Astrocyte (in vitro differentiated cells and primary cell): Measurements from ENCODE around the gene CD209. TPM values are rescaled to one million over a fixed set of nuclear protein-coding genes. Genes with fewer than 3 reads are reported as not detected.
"Not testable (repeated sequence)": the region's sequence is repeated elsewhere in the genome, so short reads cannot be mapped to it uniquely, and the experiment has no call there.

Experiments
- DNase-seq: peaks from one replicate; pipeline ENCODE4 v3.0.0-alpha.2; 2010; ENCODE audit warnings: low read depth
- FAIRE-seq: peaks from 2 replicates; lab custom pipeline; 2011; peaks lifted over from hg19 to GRCh38; lab: Jason Lieb, UNC
- H2AFZ ChIP-seq: 2 replicates; pipeline ENCODE4 v1.6.0; 2012; ENCODE audit warnings: low read depth, low read length, inconsistent platforms
- H3K27ac ChIP-seq: 2 replicates; pipeline ENCODE4 v1.5.1; 2011; ENCODE audit warnings: low read depth, low read length, inconsistent platforms
- H3K27me3 ChIP-seq: 2 replicates; pipeline ENCODE4 v1.6.0; 2011; ENCODE audit warnings: low read length, inconsistent platforms; ENCODE audit not compliant: insufficient read depth
- H3K36me3 ChIP-seq: 2 replicates; pipeline ENCODE4 v1.5.1; 2011; ENCODE audit warnings: low read length, inconsistent platforms; ENCODE audit not compliant: insufficient read depth
- H3K4me1 ChIP-seq: 2 replicates; pipeline ENCODE4 v1.5.1; 2011; ENCODE audit warnings: low read length, inconsistent platforms; ENCODE audit not compliant: insufficient read depth
- H3K4me2 ChIP-seq: 2 replicates; pipeline ENCODE4 v1.6.0; 2012; ENCODE audit warnings: low read length, inconsistent platforms
- H3K4me3 ChIP-seq: 2 replicates; pipeline ENCODE4 v1.5.1; 2011; ENCODE audit warnings: low read depth, mild to moderate bottlenecking, low read length, inconsistent platforms; ENCODE audit not compliant: insufficient read depth
- H3K79me2 ChIP-seq: 2 replicates; pipeline ENCODE4 v1.6.0; 2012; ENCODE audit warnings: mild to moderate bottlenecking, low read length, inconsistent platforms; ENCODE audit not compliant: insufficient read depth
- H3K9ac ChIP-seq: 2 replicates; pipeline ENCODE4 v1.6.0; 2012; ENCODE audit warnings: mild to moderate bottlenecking, low read length, inconsistent platforms
- H3K9me3 ChIP-seq: 2 replicates; pipeline ENCODE4 v1.5.1; 2012; ENCODE audit warnings: low read depth, mild to moderate bottlenecking, low read length, inconsistent platforms; ENCODE audit not compliant: insufficient read depth
- H4K20me1 ChIP-seq: 2 replicates; pipeline ENCODE4 v1.6.0; 2012; ENCODE audit warnings: low read length, inconsistent platforms; ENCODE audit not compliant: insufficient read depth
- H3K27ac Mint-ChIP-seq: one replicate; pipeline ENCODE4 v1.8.0; 2021; ENCODE audit warnings: mild to moderate bottlenecking, mixed read lengths; ENCODE audit not compliant: unreplicated experiment
- H3K27me3 Mint-ChIP-seq: one replicate; pipeline ENCODE4 v1.8.0; 2021; ENCODE audit warnings: low read depth, mixed read lengths; ENCODE audit not compliant: unreplicated experiment
- H3K36me3 Mint-ChIP-seq: one replicate; pipeline ENCODE4 v1.8.0; 2021; ENCODE audit warnings: low read depth, mixed read lengths; ENCODE audit not compliant: unreplicated experiment
- H3K4me1 Mint-ChIP-seq: one replicate; pipeline ENCODE4 v1.8.0; 2021; ENCODE audit warnings: low read depth, mixed read lengths; ENCODE audit not compliant: unreplicated experiment
- H3K4me3 Mint-ChIP-seq: one replicate; pipeline ENCODE4 v1.8.0; 2021; ENCODE audit warnings: mild to moderate bottlenecking, moderate library complexity, mixed read lengths; ENCODE audit not compliant: unreplicated experiment
- H3K9me3 Mint-ChIP-seq: one replicate; pipeline ENCODE4 v1.8.0; 2021; ENCODE audit warnings: mild to moderate bottlenecking, mixed read lengths; ENCODE audit not compliant: unreplicated experiment
- EZH2 ChIP-seq: IDR thresholded peaks from 2 replicates; pipeline ENCODE4 v1.6.1; 2012; ENCODE audit warnings: mild to moderate bottlenecking, low read length, inconsistent platforms; ENCODE audit not compliant: insufficient read depth
- total RNA-seq: library from RNA; stranded (reverse); gene quantifications from 2 replicates; pipeline ENCODE4 v1.2.1, GENCODE V29; 2021
- TF ChIP-seq, protein P1 (sequence below): IDR thresholded peaks from 2 replicates; pipeline ENCODE4 v1.5.1; 2011; ENCODE audit warnings: low read depth, mild to moderate bottlenecking, inconsistent platforms, low read length, moderate library complexity; ENCODE audit not compliant: insufficient read depth

Gene CD209
- total RNA-seq, 1 donor from 2014 or later, result not detected

DNA sequence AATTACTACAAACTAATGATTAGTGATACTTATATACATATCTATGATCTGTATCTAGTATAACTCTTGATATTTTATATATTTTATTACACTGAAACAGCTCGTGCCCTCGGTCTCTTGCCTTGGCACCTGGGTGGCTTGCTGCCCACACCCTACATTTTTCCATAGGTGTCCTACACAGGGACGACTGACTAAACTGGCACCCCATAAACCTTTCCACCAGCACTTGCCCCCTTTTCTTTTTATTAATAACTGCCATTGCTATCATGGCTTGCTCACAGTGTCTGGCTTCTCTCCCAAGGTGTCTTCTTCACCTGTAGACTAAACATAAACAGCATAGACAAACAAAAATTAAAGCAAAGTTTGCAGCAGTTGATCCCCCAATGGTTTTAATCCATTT lies 46.2 kb upstream of the CD209 start:
- H2AFZ ChIP-seq, result no peak overlapping the region
- peaks cover 4% of the 10 kb centered on the region for H3K27me3 ChIP-seq
- no peaks in the 10 kb centered on the region for H3K36me3 ChIP-seq
- no peak overlapping the region for H3K4me2 ChIP-seq
- TF ChIP-seq, protein P1, sequence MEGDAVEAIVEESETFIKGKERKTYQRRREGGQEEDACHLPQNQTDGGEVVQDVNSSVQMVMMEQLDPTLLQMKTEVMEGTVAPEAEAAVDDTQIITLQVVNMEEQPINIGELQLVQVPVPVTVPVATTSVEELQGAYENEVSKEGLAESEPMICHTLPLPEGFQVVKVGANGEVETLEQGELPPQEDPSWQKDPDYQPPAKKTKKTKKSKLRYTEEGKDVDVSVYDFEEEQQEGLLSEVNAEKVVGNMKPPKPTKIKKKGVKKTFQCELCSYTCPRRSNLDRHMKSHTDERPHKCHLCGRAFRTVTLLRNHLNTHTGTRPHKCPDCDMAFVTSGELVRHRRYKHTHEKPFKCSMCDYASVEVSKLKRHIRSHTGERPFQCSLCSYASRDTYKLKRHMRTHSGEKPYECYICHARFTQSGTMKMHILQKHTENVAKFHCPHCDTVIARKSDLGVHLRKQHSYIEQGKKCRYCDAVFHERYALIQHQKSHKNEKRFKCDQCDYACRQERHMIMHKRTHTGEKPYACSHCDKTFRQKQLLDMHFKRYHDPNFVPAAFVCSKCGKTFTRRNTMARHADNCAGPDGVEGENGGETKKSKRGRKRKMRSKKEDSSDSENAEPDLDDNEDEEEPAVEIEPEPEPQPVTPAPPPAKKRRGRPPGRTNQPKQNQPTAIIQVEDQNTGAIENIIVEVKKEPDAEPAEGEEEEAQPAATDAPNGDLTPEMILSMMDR, result no peak
- no peak for TF ChIP-seq EZH2
- no peak overlapping the region for H3K4me3 Mint-ChIP-seq
- no peaks in the 10 kb centered on the region for H4K20me1 ChIP-seq
- no peaks in the 10 kb centered on the region for H3K9me3 ChIP-seq
- no peak overlapping the region for H3K27ac ChIP-seq
- no peaks in the 10 kb centered on the region for H3K36me3 Mint-ChIP-seq
- peaks cover 3% of the 10 kb centered on the region for H3K4me1 Mint-ChIP-seq
- H3K4me3 ChIP-seq, result no peak overlapping the region
- H3K4me1 ChIP-seq, result no peaks in the 10 kb centered on the region
- FAIRE-seq, result no peak
- peaks cover 6% of the 10 kb centered on the region for H3K9me3 Mint-ChIP-seq
- H3K79me2 ChIP-seq, result no peaks in the 10 kb centered on the region
- peaks cover 31% of the 10 kb centered on the region for H3K27me3 Mint-ChIP-seq
- DNase-seq, result no peak
- no peak overlapping the region for H3K9ac ChIP-seq
- H3K27ac Mint-ChIP-seq, result no peak overlapping the region

DNA sequence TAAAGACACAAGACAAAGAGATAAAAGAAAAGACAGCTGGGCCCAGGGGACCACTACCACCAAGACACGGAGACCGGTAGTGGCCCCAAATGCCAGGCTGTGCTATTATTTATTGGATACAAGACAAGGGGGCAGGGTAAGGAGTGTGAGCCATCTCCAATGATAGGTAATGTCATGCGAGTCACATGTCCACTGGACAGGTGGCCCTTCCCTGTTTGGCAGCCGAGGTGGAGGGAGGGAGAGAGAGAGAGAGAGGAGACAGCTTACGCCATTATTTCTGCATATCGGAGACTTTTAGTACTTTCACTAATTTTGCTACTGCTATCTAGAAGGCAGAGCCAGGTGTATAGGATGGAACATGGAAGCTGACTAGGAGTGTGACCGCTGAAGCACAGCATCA lies 45.4 kb upstream of the CD209 start:
- H3K9ac ChIP-seq, H3K4me1 ChIP-seq, H3K36me3 ChIP-seq, H3K4me3 Mint-ChIP-seq, H3K27me3 ChIP-seq, FAIRE-seq, H3K27ac Mint-ChIP-seq, H3K36me3 Mint-ChIP-seq, H3K4me3 ChIP-seq, DNase-seq, H3K4me1 Mint-ChIP-seq, H3K9me3 Mint-ChIP-seq, H3K79me2 ChIP-seq, H3K9me3 ChIP-seq, H2AFZ ChIP-seq, H3K4me2 ChIP-seq, H4K20me1 ChIP-seq, H3K27ac ChIP-seq: not testable (repeated sequence)
- H3K27me3 Mint-ChIP-seq, result peaks cover 34% of the 10 kb centered on the region

DNA sequence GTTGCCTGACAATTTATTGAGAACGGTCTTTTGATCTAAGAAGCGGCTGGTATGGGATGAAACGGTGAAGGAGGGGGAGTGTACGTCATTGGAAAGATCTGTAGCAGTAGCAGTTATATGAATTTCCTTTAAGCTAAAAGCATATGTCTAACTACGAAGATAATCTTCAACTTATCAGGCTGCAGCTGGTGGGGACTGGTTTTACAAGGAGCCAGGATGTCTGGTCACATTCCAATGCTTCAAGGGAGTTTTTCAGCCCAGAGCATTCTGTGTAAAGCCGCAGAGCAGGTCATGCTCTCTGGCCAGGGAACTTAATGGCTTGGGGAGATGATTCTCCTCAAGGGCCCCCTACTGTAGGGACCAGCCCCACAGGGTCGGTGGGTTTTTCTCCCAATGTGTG lies 44.9 kb upstream of the CD209 start:
- H3K27me3 ChIP-seq, result peaks cover 13% of the 10 kb centered on the region
- no peaks in the 10 kb centered on the region for H3K36me3 ChIP-seq
- TF ChIP-seq, protein P1, result no peak
- no peak for TF ChIP-seq EZH2
- no peaks in the 10 kb centered on the region for H3K36me3 Mint-ChIP-seq
- H3K9me3 Mint-ChIP-seq, result peaks cover 8% of the 10 kb centered on the region
- FAIRE-seq, result no peak
- H3K4me3 Mint-ChIP-seq, result no peak overlapping the region
- no peaks in the 10 kb centered on the region for H3K9me3 ChIP-seq
- H3K4me2 ChIP-seq, result no peak overlapping the region
- no peak overlapping the region for H3K9ac ChIP-seq
- H3K4me1 Mint-ChIP-seq, result peaks cover 3% of the 10 kb centered on the region
- H4K20me1 ChIP-seq, result no peaks in the 10 kb centered on the region
- no peaks in the 10 kb centered on the region for H3K79me2 ChIP-seq
- H3K4me1 ChIP-seq, result no peaks in the 10 kb centered on the region
- no peak overlapping the region for H3K27ac ChIP-seq
- H2AFZ ChIP-seq, result no peak overlapping the region
- H3K4me3 ChIP-seq, result no peak overlapping the region
- H3K27ac Mint-ChIP-seq, result peak overlapping the region; percentile 51
- H3K27me3 Mint-ChIP-seq, result peaks cover 37% of the 10 kb centered on the region
- no peak for DNase-seq
